Subcutaneous preadipocyte (primary cell): Measurements from ENCODE around the gene GPR137B. TPM values are rescaled to one million over a fixed set of nuclear protein-coding genes. Genes with fewer than 3 reads are reported as not detected.

Source experiments
- total RNA-seq: library from RNA; depleted of rRNA; stranded (reverse); fragments of >200 nt; gene quantifications from 2 replicates; pipeline ENCODE4 v1.2.3, GENCODE V29; 2012

GPR137B gene, protein sequence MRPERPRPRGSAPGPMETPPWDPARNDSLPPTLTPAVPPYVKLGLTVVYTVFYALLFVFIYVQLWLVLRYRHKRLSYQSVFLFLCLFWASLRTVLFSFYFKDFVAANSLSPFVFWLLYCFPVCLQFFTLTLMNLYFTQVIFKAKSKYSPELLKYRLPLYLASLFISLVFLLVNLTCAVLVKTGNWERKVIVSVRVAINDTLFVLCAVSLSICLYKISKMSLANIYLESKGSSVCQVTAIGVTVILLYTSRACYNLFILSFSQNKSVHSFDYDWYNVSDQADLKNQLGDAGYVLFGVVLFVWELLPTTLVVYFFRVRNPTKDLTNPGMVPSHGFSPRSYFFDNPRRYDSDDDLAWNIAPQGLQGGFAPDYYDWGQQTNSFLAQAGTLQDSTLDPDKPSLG
- 11.1 and 15.4 TPM in 2 replicates for total RNA-seq

DNA sequence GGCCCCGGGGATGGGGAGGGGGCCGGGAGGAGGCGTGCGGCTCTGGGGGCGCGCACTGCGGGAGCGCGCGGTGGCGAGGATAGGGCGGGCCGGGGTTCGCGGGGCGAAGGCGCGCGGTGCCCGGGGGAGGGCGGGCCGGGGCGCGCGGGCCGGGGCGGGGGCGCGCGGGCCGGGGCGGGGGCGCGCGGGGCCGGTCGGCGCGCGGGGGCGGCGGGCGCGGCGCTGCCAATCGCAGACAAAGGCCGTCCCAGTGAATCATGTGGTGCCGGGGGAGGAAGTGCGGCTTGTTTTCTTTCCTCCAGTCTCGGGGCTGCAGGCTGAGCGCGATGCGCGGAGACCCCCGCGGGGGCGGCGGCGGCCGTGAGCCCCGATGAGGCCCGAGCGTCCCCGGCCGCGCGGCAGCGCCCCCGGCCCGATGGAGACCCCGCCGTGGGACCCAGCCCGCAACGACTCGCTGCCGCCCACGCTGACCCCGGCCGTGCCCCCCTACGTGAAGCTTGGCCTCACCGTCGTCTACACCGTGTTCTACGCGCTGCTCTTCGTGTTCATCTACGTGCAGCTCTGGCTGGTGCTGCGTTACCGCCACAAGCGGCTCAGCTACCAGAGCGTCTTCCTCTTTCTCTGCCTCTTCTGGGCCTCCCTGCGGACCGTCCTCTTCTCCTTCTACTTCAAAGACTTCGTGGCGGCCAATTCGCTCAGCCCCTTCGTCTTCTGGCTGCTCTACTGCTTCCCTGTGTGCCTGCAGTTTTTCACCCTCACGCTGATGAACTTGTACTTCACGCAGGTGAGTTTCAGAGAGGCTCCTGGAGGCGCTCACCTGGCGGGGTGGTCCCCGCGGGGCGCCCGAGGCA lies at the start of gene GPR137B:
Gene GPR137B, plus strand, starts transcription at position 287 of the 851 bp plus-strand sequence. Its CDS starts 84 bp downstream, at position 371.

Other genes with a start within 250 kb of the GPR137B start
- 160 and 184 TPM in 2 replicates for gene NID1, start 77.4 kb upstream of the GPR137B start, total RNA-seq
- gene ERO1B, start 139.4 kb downstream of the GPR137B start, total RNA-seq: 2.2 and 2.3 TPM in 2 replicates